H1 (cell line): Measurements from ENCODE around the gene PCID2. TPM values are rescaled to one million over a fixed set of nuclear protein-coding genes. Genes with fewer than 3 reads are reported as not detected.

Source experiments
- CEBPB ChIP-seq: IDR thresholded peaks from 2 replicates; pipeline ENCODE4 v1.6.1; 2012; ENCODE audit warnings: low read depth, low read length
- CTBP2 ChIP-seq: IDR thresholded peaks from 2 replicates; pipeline ENCODE4 v1.7.0; 2011; ENCODE audit warnings: borderline replicate concordance, mild to moderate bottlenecking, moderate library complexity, mixed read lengths, low read length; ENCODE audit not compliant: insufficient read depth, insufficient read length
- EZH2 ChIP-seq: fragments of 200-600 bp; sonication (generic); IDR thresholded peaks from 2 replicates; pipeline ENCODE4 v1.7.1; 2012; ENCODE audit warnings: low read depth, mild to moderate bottlenecking, moderate library complexity, low read length, inconsistent platforms; ENCODE audit not compliant: severe bottlenecking
- KDM5A ChIP-seq: fragments of 200-600 bp; IDR thresholded peaks from 2 replicates; pipeline ENCODE4 v1.7.1; 2012; ENCODE audit warnings: mild to moderate bottlenecking, low read length, inconsistent platforms, mixed read lengths
- polyA plus RNA-seq, 7 experiments: library from polyadenylated mRNA; depleted of rRNA in 3 of 7; stranded (reverse) in 5 of 7; unstranded in 2 of 7; fragments of >200 nt in 5 of 7; fragments of 200-250 nt in 2 of 7; gene quantifications; 1 replicate in 5 of 7; 2 replicates in 1 of 7; 4 replicates in 1 of 7; pipeline versions ENCODE4 v1.2.1 to v1.2.3, GENCODE V29; 2011 to 2013; ENCODE audit warnings: missing spikeins in 2 of 7, mixed read lengths in 2 of 7
- total RNA-seq: library from RNA; stranded (reverse); fragmentation: NEBNext Ultra II Directional; extraction: Animal tissue kit (Norgen Biotek cat#: 25700); gene quantifications from 2 replicates; pipeline ENCODE4 v1.2.1, GENCODE V29; 2021

Gene PCID2
- total and polyA plus RNA-seq, 2 of the 8 experiments (the other 6 are each of a cell fraction or from before 2014, with no cell fraction given): 72.4 to 72.8 TPM

DNA sequence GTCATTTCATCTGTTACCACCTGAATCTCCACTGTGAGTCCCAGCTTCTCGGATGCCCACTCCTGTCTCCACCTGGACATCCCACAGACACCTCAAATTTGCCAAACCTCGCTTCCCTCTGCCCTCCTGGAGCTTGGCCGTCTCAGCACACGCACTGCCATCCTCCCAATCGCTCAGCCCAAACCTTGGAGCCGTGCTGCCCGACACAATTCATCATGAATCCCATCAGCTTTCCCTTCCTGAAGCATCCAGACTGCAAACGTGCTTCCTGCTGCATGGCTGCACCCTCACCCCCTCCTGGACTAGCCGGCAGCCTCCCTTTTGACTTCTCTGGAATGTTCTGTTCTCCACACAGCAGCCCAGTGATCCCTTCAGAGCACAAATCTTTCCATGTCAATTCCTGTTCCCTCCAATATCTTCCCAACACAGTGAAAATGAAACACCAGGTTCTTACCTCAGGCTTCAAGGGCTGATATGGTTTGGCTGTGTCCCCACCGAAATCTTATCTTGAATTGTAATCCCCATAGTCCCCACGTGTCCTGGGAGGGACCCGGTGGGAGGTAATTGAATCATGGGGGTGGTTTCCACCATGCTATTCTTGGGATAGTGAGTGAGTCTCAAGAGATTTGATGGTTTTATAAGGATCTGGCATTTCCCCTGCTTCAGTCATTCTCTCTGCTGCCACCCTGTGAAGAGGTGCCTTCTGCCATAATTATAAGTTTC is 51.1 kb downstream of the PCID2 start (continued):
- TF ChIP-seq EZH2 (no peak), CEBPB (no peak), CTBP2 (no peak), KDM5A (no peak)
